B cell (primary cell): ENCODE data around the gene DLK1. TPM values are rescaled to one million over a fixed set of nuclear protein-coding genes. Genes with fewer than 3 reads are reported as not detected.

Experiments
- ATAC-seq: fragments of 200-7000 bp; cut with Tn5 transposase; one replicate; pipeline ENCODE4 v1.10.0; 2021; ENCODE audit warnings: low read depth, mild to moderate bottlenecking, moderate number of reproducible peaks, moderate library complexity
- CTCF ChIA-PET: fragments of 350-600 bp; sonication (Branson Sonifier 250); formaldehyde crosslinking; loops from one replicate; lab custom pipeline; 2021; ENCODE audit warnings: antibody characterized with exemption, inconsistent platforms; lab: Charles Lee
- POLR2A ChIA-PET: fragments of 350-600 bp; sonication (Branson Sonifier 250); formaldehyde crosslinking; loops from one replicate; lab custom pipeline; 2021; ENCODE audit warnings: antibody characterized with exemption; lab: Charles Lee
- DNase-seq: peaks from one replicate; pipeline ENCODE4 v3.0.0; 2013
- H2AFZ ChIP-seq: 2 replicates; pipeline ENCODE4 v1.6.1; 2012; ENCODE audit warnings: mild to moderate bottlenecking, low read depth, low read length; ENCODE audit not compliant: insufficient read depth, poor library complexity, severe bottlenecking
- H3K27ac ChIP-seq, 2 donors: 1 replicate in 1 of 2; 2 replicates in 1 of 2; pipeline ENCODE4 v1.5.1; 2012 to 2013; ENCODE audit warnings: low read length in 2 of 2, mild to moderate bottlenecking in 2 of 2, moderate library complexity in 1 of 2
- H3K27me3 ChIP-seq, 4 experiments: fragments of 200-600 bp in 1 of 4; sonication (generic) in 1 of 4; replicated peaks in 1 of 4; 1 replicate in 2 of 4; 2 replicates in 2 of 4; pipeline versions ENCODE4 v1.6.1 to v1.7.0; 2013 to 2016; ENCODE audit warnings: low read length in 3 of 4, mild to moderate bottlenecking in 2 of 4, mixed read lengths in 1 of 4, moderate library complexity in 1 of 4; ENCODE audit not compliant: insufficient read depth in 4 of 4, control insufficient read depth in 3 of 4; ENCODE audit errors: control extremely low read depth in 1 of 4
- H3K36me3 ChIP-seq, 2 experiments: replicated peaks in 1 of 2; 1 replicate in 1 of 2; 2 replicates in 1 of 2; pipeline versions ENCODE4 v1.6.1 to v1.7.1; 2013; ENCODE audit warnings: low read length in 1 of 2; ENCODE audit not compliant: insufficient read depth in 2 of 2, control insufficient read depth in 1 of 2; ENCODE audit errors: control extremely low read depth in 1 of 2, extremely low read depth in 1 of 2
- H3K4me1 ChIP-seq, 2 donors: fragments of 200-600 bp in 1 of 2; sonication (generic) in 1 of 2; 1 replicate in 1 of 2; 2 replicates in 1 of 2; pipeline versions ENCODE4 v1.5.1 to v1.6.1; 2013 to 2017; ENCODE audit warnings: low read length in 2 of 2; ENCODE audit not compliant: control insufficient read depth in 2 of 2, insufficient read depth in 2 of 2
- H3K4me2 ChIP-seq: replicated peaks from 2 replicates; pipeline ENCODE3; 2012; ENCODE audit warnings: mild to moderate bottlenecking, low read depth, low read length; ENCODE audit not compliant: poor library complexity, severe bottlenecking
- H3K4me3 ChIP-seq, 5 experiments: fragments of 200-600 bp in 1 of 5; sonication (generic) in 1 of 5; 1 replicate in 3 of 5; 2 replicates in 2 of 5; pipeline versions ENCODE4 v1.5.1 to v1.7.0; 2011 to 2016; ENCODE audit warnings: low read length in 4 of 5, mild to moderate bottlenecking in 4 of 5, low read depth in 2 of 5, control low read depth in 1 of 5, moderate library complexity in 1 of 5; ENCODE audit not compliant: insufficient read depth in 1 of 5; ENCODE audit errors: control extremely low read depth in 1 of 5, extremely low read depth in 1 of 5
- H3K79me2 ChIP-seq: fragments of 200-600 bp; sonication (generic); one replicate; pipeline ENCODE4 v1.6.0; 2016; ENCODE audit warnings: low read length; ENCODE audit not compliant: control insufficient read depth, insufficient read depth
- H3K9ac ChIP-seq: fragments of 200-600 bp; sonication (generic); 2 replicates; pipeline ENCODE4 v1.6.1; 2017; ENCODE audit warnings: mild to moderate bottlenecking, low read length, moderate library complexity
- H3K9me3 ChIP-seq, 3 donors: one replicate each; pipeline versions ENCODE4 v1.6.1 to v1.7.1; 2013; ENCODE audit warnings: low read length in 2 of 3; ENCODE audit not compliant: control insufficient read depth in 2 of 3, insufficient read depth in 1 of 3; ENCODE audit errors: control extremely low read depth in 1 of 3
- H4K20me1 ChIP-seq: 2 replicates; pipeline ENCODE4 v1.6.0; 2012; ENCODE audit warnings: mild to moderate bottlenecking, low read length; ENCODE audit not compliant: insufficient read depth, control insufficient read depth, poor library complexity, severe bottlenecking
- H3K27ac Mint-ChIP-seq: one replicate; pipeline ENCODE4 v1.8.0; 2021; ENCODE audit warnings: mixed read lengths
- H3K27me3 Mint-ChIP-seq: one replicate; pipeline ENCODE4 v1.8.0; 2021; ENCODE audit warnings: mixed read lengths
- H3K4me1 Mint-ChIP-seq: one replicate; pipeline ENCODE4 v1.8.0; 2021; ENCODE audit warnings: mixed read lengths
- H3K4me3 Mint-ChIP-seq: one replicate; pipeline ENCODE4 v1.8.0; 2021; ENCODE audit warnings: mixed read lengths
- H3K9me3 Mint-ChIP-seq: one replicate; pipeline ENCODE4 v1.8.0; 2022; ENCODE audit warnings: mixed read lengths; ENCODE audit not compliant: insufficient read depth
- EZH2 ChIP-seq: IDR thresholded peaks from 2 replicates; pipeline ENCODE4 v1.6.1; 2012; ENCODE audit warnings: borderline replicate concordance, low read depth, mild to moderate bottlenecking, moderate library complexity, low read length; ENCODE audit not compliant: insufficient read depth, poor library complexity, severe bottlenecking
- WGBS: methylation state at CpG from one replicate; pipeline ENCODE4 v1.1.5; 2013; ENCODE audit warnings: missing lambda C conversion rate; ENCODE audit not compliant: insufficient coverage; 5-methylcytosine and 5-hydroxymethylcytosine counted together
- intact Hi-C: fragments of 100-400 bp; cut with micrococcal nuclease; formaldehyde crosslinking; loops from one replicate; pipeline ENCODE4 v1.10.0; 2022
- polyA plus RNA-seq: library from polyadenylated mRNA; depleted of rRNA; stranded (reverse); fragments of >200 nt; gene quantifications from 2 replicates; pipeline ENCODE4 v1.2.3, GENCODE V29; 2012
- total RNA-seq, 2 donors: library from RNA; stranded (reverse); fragments of 120-200 nt in 1 of 2; gene quantifications; 1 replicate in 1 of 2; 2 replicates in 1 of 2; pipeline versions ENCODE4 v1.2.3 to v1.2.4, GENCODE V29; 2013 to 2022
- TF ChIP-seq, protein P1 (sequence below): fragments of 200-600 bp; IDR thresholded peaks from one replicate; pipeline ENCODE4 v1.8.0; 2022; ENCODE audit warnings: antibody characterized with exemption, mild to moderate bottlenecking

The DLK1 gene
- total and polyA plus RNA-seq, 2 donors (not counting 1 experiment from before 2014, with no cell fraction given): not detected

DNA sequence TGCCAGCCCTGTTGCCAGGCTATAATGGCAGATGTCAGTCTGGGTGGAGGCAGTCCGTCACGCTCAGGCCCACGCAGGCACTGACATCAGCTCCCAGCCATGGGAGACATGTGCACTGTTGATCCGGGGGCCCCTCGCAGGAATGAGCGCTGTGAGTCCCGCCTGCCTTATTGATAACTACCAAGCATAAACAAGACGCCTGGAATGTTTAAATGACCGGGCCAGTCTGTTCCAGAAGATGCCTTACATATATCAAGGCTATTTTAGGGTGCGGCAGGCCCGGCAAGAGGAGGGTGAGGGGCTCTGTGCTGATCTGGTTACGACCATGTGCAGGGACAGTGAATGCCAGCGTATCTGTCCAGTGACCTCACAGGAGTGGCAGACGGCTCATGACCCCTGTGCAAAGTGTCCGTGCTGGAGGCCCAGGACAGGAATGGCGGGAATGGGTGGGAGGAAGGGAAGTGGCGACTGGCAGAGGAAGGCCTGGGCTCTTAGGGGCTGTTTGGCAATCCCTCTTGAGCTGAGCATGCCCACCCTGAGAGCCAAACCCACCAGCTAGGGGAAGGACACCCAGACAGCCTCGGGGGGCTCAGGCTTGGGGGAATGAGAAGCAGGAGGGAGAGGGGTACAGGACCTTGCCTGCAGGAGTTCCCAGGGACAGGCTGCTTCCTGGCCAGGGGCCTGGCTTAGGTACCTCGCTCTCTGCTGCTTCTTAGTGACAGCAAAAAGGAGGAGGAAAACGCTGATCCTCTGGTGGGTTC is 49.3 kb downstream of the DLK1 start:
- intact Hi-C loops: no loop called here
- Histone ChIP-seq H3K27me3 (no peaks in the 10 kb centered on the region), H3K36me3 (no peaks in the 10 kb centered on the region), H3K27ac (no peak overlapping the region), H4K20me1 (no peaks in the 10 kb centered on the region), H3K9me3 (peaks cover 0 to 2% (median 0%) of the 10 kb centered on the region in 3 donors), H3K79me2 (no peaks in the 10 kb centered on the region), H3K4me2 (no peak overlapping the region), H2AFZ (no peak overlapping the region), H3K4me1 (no peaks in the 10 kb centered on the region), H3K4me3 (no peak overlapping the region), H3K9ac (no peak overlapping the region)
- no peaks in the 10 kb centered on the region for H3K27me3 Mint-ChIP-seq
- no peak overlapping the region for H3K4me3 Mint-ChIP-seq
- 88% methylated on average over 19 of the region's 20 CpGs for WGBS
- no peak for TF ChIP-seq EZH2
- TF ChIP-seq, protein P1, sequence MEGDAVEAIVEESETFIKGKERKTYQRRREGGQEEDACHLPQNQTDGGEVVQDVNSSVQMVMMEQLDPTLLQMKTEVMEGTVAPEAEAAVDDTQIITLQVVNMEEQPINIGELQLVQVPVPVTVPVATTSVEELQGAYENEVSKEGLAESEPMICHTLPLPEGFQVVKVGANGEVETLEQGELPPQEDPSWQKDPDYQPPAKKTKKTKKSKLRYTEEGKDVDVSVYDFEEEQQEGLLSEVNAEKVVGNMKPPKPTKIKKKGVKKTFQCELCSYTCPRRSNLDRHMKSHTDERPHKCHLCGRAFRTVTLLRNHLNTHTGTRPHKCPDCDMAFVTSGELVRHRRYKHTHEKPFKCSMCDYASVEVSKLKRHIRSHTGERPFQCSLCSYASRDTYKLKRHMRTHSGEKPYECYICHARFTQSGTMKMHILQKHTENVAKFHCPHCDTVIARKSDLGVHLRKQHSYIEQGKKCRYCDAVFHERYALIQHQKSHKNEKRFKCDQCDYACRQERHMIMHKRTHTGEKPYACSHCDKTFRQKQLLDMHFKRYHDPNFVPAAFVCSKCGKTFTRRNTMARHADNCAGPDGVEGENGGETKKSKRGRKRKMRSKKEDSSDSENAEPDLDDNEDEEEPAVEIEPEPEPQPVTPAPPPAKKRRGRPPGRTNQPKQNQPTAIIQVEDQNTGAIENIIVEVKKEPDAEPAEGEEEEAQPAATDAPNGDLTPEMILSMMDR: no peak
- no peak overlapping the region for H3K27ac Mint-ChIP-seq
- ChIA-PET CTCF (no interaction called here), POLR2A (no interaction called here)
- ATAC-seq (no peak), DNase-seq (no peak)
- H3K4me1 Mint-ChIP-seq: no peaks in the 10 kb centered on the region
- H3K9me3 Mint-ChIP-seq: no peaks in the 10 kb centered on the region

DNA sequence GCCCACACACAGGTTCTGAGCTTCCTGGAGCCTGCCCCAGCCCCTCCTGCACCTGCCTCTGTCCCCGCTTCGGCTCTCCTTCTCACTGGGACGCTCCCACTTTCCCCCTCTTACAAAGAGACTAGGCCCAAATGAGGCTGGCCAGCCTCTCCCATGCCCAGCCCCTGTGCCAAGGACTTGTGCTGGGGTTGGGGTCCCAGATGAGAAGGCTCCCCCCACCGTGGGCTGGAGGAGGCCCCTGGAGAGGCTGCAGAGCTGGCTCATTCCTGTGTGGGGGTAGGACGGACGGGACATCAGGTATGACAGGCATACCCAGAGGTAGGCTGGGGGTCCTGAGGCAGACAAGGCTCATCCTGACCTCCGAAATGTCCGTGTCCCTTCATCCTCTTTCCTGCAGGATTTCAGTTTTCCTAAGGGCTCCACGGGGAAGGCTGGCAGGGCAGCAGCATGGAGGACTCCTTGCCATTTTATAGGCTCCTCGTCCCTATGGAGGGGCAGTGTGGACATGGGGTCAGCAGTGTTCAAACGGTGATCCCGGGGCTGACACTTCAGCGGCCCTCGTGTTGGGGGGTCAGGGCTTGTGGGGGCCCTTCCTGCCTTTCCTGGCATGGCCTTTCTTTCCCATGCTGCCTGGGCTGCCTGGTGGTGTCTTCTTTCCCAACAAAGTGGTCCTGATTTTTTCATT is 50.1 kb downstream of the DLK1 start:
- Histone ChIP-seq H4K20me1 (no peaks in the 10 kb centered on the region), H3K27me3 (no peaks in the 10 kb centered on the region), H3K4me1 (no peaks in the 10 kb centered on the region), H3K36me3 (no peaks in the 10 kb centered on the region), H3K4me3 (no peak overlapping the region), H2AFZ (no peak overlapping the region), H3K9me3 (no peaks in the 10 kb centered on the region), H3K9ac (no peak overlapping the region), H3K79me2 (no peaks in the 10 kb centered on the region), H3K4me2 (no peak overlapping the region), H3K27ac (no peak overlapping the region)
- Mint-ChIP-seq H3K27me3 (no peaks in the 10 kb centered on the region), H3K9me3 (no peaks in the 10 kb centered on the region), H3K4me1 (no peaks in the 10 kb centered on the region), H3K4me3 (no peak overlapping the region), H3K27ac (no peak overlapping the region)
- CTCF ChIA-PET: no interaction called here
- intact Hi-C loops: no loop called here
- 86% methylated on average over 11 of the region's 14 CpGs for WGBS
- no peak for DNase-seq
- POLR2A ChIA-PET: no interaction called here
- ATAC-seq: no peak
- TF ChIP-seq, protein P1: no peak
- TF ChIP-seq EZH2: no peak
